Right lobe of liver (tissue), 6 donors: ENCODE measurements around the gene TNFRSF13B. TPM values are rescaled to one million over a fixed set of nuclear protein-coding genes. Genes with fewer than 3 reads are reported as not detected.
A peak's percentile ranks its signal among the peaks of the same experiment; 100 is the strongest.

Experiments used
- ATAC-seq, 4 donors: fragments of 200-7000 bp; cut with Tn5 transposase; one replicate each; pipeline ENCODE4 v1.9.1; 2020; ENCODE audit warnings: mild to moderate bottlenecking in 4 of 4, moderate library complexity in 4 of 4
- DNase-seq, 3 donors: peaks; one replicate each; pipeline ENCODE4 v3.0.0-alpha.2; 2020
- H3K27ac ChIP-seq, 3 donors: fragments of 200-600 bp; one replicate each; pipeline ENCODE4 v1.8.0; 2022
- H3K27me3 ChIP-seq, 2 donors: fragments of 200-600 bp; one replicate each; pipeline ENCODE4 v1.8.0; 2022
- H3K36me3 ChIP-seq, 4 donors: fragments of 200-600 bp; sonication (generic) in 1 of 4; one replicate each; pipeline versions ENCODE4 v1.5.1 to v1.8.0; 2017 to 2022; ENCODE audit warnings: control low read depth in 1 of 4
- H3K4me1 ChIP-seq, 4 donors: fragments of 200-600 bp; sonication (generic) in 1 of 4; one replicate each; pipeline versions ENCODE4 v1.5.1 to v1.8.0; 2017 to 2022; ENCODE audit warnings: control low read depth in 1 of 4
- H3K4me3 ChIP-seq, 3 donors: fragments of 200-600 bp; one replicate each; pipeline ENCODE4 v1.8.0; 2022
- H3K9me3 ChIP-seq, 4 donors: fragments of 200-600 bp; sonication (generic) in 1 of 4; one replicate each; pipeline versions ENCODE4 v1.5.1 to v1.8.0; 2017 to 2022; ENCODE audit warnings: control low read depth in 1 of 4
- POLR2A ChIP-seq: fragments of 450-650 bp; IDR thresholded peaks from one replicate; pipeline ENCODE4 v1.6.1; 2017; ENCODE audit warnings: antibody characterized with exemption, mild to moderate bottlenecking
- WGBS: methylation state at CpG from one replicate; pipeline ENCODE4 v1.1.6; 2018; ENCODE audit warnings: low coverage, low lambda C conversion rate; ENCODE audit not compliant: insufficient coverage; ENCODE audit errors: missing lambda C conversion rate; 5-methylcytosine and 5-hydroxymethylcytosine counted together
- intact Hi-C, 2 donors: fragments of 100-400 bp; cut with DNase I; formaldehyde crosslinking; loops; one replicate each; pipeline versions ENCODE4 v1.11.2 to v1.14.1; 2022
- total RNA-seq, 6 experiments: library from RNA; depleted of rRNA in 2 of 6; stranded (reverse); fragments of >200 nt in 2 of 6; fragmentation: NEBNext Ultra II Directional in 3 of 6; extraction: Animal tissue kit (Norgen Biotek cat#: 25700) in 3 of 6; gene quantifications; one replicate each; pipeline versions ENCODE4 v1.1.0 to v1.2.4, GENCODE V29; 2016 to 2023
- TF ChIP-seq, protein P1 (sequence below), 4 donors: fragments of 200-600 bp in 3 of 4; fragments of 450-650 bp in 1 of 4; IDR thresholded peaks; one replicate each; pipeline versions ENCODE4 v1.5.1 to v1.8.0; 2016 to 2022; ENCODE audit warnings: antibody characterized with exemption in 4 of 4, mild to moderate bottlenecking in 2 of 4
- donor health status: DM: no; HTN: yes; CAD: no.
- donor health status: DM: no; HTN: no; CAD: no.
- donor health status: DM: no; HTN: no; CAD: no.
- donor health status: DM: no; HTN: yes; CAD: no.
- donor health status: DM: no; HTN: yes; CAD: no.

Gene TNFRSF13B
- total RNA-seq, 6 experiments from 2014 or later, result 0.44 TPM; not detected in 5

DNA sequence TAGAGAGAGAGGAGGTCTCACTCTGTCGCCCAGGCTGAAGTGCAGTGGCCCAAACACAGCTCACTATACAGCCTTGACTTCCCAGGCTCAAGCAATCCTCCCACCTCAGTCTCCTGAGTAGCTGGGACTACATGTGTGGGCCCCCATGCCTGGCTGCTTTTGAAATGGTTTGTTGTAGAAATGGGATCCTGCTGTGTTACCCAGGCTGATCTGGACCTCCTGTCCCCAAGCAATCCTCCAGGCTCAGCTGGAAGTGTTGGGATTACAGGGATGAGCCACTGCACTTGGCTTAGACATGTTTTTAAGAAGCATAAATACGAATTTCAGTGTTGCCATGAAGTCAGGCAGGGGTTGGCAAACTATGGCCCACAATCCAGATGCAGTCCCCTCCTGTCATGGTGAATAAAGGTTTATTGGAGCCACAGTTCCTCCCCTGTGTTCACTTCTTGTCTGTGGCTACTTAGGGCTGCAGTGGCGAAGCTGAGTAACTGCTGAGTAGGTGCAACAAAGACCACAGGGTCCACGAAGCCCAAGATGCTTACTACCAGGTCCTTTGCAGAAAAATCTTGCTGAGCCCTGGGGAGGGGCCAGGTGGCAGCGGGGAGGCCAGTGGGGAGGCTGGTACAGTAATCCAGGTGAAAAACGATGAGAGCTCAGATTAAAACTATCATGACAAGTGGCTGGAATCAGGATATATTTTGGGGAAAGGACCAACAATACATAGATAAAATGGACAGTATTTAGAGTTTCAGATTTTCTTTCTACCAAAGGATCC is 35.2 kb downstream of the TNFRSF13B start:
- peak in 1 of 3 donors; percentile 25 for DNase-seq
- WGBS, result 76% methylated on average over 3 of the region's 6 CpGs
- Histone ChIP-seq H3K4me1 (no peaks in the 10 kb centered on the region), H3K9me3 (no peaks in the 10 kb centered on the region), H3K27me3 (no peaks in the 10 kb centered on the region), H3K36me3 (no peaks in the 10 kb centered on the region), H3K4me3 (no peak overlapping the region), H3K27ac (no peak overlapping the region)
- no peak for ATAC-seq
- TF ChIP-seq, protein P1, sequence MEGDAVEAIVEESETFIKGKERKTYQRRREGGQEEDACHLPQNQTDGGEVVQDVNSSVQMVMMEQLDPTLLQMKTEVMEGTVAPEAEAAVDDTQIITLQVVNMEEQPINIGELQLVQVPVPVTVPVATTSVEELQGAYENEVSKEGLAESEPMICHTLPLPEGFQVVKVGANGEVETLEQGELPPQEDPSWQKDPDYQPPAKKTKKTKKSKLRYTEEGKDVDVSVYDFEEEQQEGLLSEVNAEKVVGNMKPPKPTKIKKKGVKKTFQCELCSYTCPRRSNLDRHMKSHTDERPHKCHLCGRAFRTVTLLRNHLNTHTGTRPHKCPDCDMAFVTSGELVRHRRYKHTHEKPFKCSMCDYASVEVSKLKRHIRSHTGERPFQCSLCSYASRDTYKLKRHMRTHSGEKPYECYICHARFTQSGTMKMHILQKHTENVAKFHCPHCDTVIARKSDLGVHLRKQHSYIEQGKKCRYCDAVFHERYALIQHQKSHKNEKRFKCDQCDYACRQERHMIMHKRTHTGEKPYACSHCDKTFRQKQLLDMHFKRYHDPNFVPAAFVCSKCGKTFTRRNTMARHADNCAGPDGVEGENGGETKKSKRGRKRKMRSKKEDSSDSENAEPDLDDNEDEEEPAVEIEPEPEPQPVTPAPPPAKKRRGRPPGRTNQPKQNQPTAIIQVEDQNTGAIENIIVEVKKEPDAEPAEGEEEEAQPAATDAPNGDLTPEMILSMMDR (IDR thresholded peaks at IDR 0.05), result no peak
- TF ChIP-seq POLR2A, result no peak
- intact Hi-C loops, result no loop called here

DNA sequence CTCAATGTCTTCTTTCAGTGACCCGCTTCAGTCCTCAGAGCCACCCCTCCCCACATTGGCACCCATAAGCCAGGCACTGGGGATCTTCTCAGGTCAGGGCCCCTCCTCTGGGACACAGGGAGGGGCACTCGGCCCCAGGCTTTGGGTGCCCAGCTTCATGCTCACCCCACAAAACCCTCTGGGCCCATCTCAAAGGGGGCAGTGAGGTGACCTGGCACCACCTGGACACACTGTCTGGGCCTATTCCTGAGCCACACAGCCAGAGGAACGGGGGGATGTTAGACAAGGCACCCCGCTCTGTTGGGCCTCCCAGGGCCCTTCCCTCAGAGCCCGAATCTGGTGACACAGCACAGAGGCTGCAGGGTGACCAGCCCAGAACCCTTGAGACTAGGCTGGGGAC is 36.1 kb downstream of the TNFRSF13B start:
- Histone ChIP-seq H3K4me3 (no peak overlapping the region), H3K27me3 (no peaks in the 10 kb centered on the region), H3K4me1 (no peaks in the 10 kb centered on the region), H3K36me3 (no peaks in the 10 kb centered on the region), H3K9me3 (no peaks in the 10 kb centered on the region), H3K27ac (no peak overlapping the region)
- ATAC-seq, result no peak
- TF ChIP-seq POLR2A, result no peak
- TF ChIP-seq, protein P1 (IDR thresholded peaks at IDR 0.05), result no peak
- intact Hi-C loops, result no loop called here
- DNase-seq, result peak in 2 of 3 donors; percentile 13 to 22
- WGBS, result 100% methylated on average over 1 of the region's 5 CpGs

DNA sequence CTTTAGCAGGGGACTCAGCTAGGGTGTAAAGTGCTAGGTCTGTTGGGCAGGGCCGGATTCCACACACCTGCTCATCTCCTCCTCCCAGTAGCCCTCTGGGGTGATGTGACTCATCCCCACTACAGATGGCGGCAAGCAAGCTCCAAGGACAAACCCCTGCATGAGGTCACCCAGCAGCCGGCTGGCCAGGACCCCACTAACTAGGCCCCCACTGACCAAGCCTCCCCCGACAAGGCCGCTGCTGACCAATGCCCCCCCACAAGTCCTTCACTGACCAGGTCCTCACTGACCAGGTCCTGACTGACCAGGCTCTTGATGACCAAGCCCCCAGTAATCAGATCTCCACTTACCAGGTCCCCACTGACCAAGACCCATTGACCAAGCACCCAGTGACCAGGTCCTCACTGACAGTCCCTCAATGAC is 36.7 kb downstream of the TNFRSF13B start:
- Histone ChIP-seq H3K27ac (no peak overlapping the region), H3K9me3 (no peaks in the 10 kb centered on the region), H3K4me3 (no peak overlapping the region), H3K27me3 (no peaks in the 10 kb centered on the region), H3K36me3 (no peaks in the 10 kb centered on the region), H3K4me1 (no peaks in the 10 kb centered on the region)
- WGBS, result 80% methylated on average over 1 of the region's 5 CpGs
- no peak for ATAC-seq
- TF ChIP-seq, protein P1 (IDR thresholded peaks at IDR 0.05), result no peak
- no peak for TF ChIP-seq POLR2A
- intact Hi-C loops, result no loop called here
- peak in 2 of 3 donors; percentile 15 to 42 for DNase-seq

DNA sequence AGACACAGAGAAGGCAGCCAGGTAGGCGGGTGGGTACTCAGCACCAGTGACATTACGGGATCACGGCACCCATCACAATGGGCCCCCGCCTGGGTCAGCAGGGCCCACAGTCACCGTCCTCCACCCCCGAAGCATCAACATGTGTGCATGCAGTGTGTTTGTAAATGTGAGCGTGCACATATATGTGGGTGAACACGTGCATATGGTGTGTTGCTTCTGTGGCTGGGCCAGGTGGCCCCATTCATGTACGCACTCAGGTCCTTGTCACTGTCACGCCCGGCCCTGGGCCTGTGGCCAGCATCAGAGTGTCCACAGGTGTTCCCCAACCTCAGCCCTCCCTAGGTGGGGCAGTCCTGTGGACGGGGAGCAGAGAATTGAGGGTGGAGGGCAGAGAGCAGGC is 37.1 kb downstream of the TNFRSF13B start:
- Histone ChIP-seq H3K4me3 (no peak overlapping the region), H3K27me3 (no peaks in the 10 kb centered on the region), H3K4me1 (no peaks in the 10 kb centered on the region), H3K36me3 (no peaks in the 10 kb centered on the region), H3K9me3 (no peaks in the 10 kb centered on the region), H3K27ac (no peak overlapping the region)
- TF ChIP-seq, protein P1 (IDR thresholded peaks at IDR 0.05), result no peak
- TF ChIP-seq POLR2A, result no peak
- no peak for ATAC-seq
- intact Hi-C loops, result no loop called here
- 80% methylated on average over 2 of the region's 12 CpGs for WGBS
- peak in 2 of 3 donors; percentile 23 to 41 for DNase-seq
